Lung (tissue), 12 donors: ENCODE data around the gene ATG4B. TPM values are rescaled to one million over a fixed set of nuclear protein-coding genes. Genes with fewer than 3 reads are reported as not detected.

Source experiments
- ATAC-seq: fragments of 200-7000 bp; cut with Tn5 transposase; one replicate; pipeline ENCODE4 v1.9.1; 2020; ENCODE audit warnings: moderate number of reproducible peaks; ENCODE audit not compliant: insufficient read depth, low FRiP score
- DNase-seq, 3 donors: peaks; one replicate each; pipeline ENCODE4 v3.0.0-alpha.2; 2013 to 2017
- H3K27ac ChIP-seq, 2 donors: one replicate each; pipeline ENCODE4 v1.5.1; 2013; ENCODE audit warnings: mild to moderate bottlenecking in 2 of 2, moderate library complexity in 2 of 2, control low read depth in 1 of 2, inconsistent platforms in 1 of 2, low read depth in 1 of 2, low read length in 1 of 2
- H3K27me3 ChIP-seq, 3 donors: one replicate each; pipeline ENCODE4 v1.5.1; 2013; ENCODE audit warnings: low read length in 2 of 3; ENCODE audit not compliant: control insufficient read depth in 3 of 3, insufficient read depth in 3 of 3
- H3K36me3 ChIP-seq, 4 donors: one replicate each; pipeline ENCODE4 v1.5.1; 2013; ENCODE audit warnings: low read length in 4 of 4, mild to moderate bottlenecking in 1 of 4, moderate library complexity in 1 of 4; ENCODE audit not compliant: control insufficient read depth in 4 of 4, insufficient read depth in 4 of 4
- H3K4me1 ChIP-seq, 5 donors: one replicate each; pipeline ENCODE4 v1.5.1; 2013; ENCODE audit warnings: low read length in 5 of 5, mild to moderate bottlenecking in 2 of 5, moderate library complexity in 1 of 5; ENCODE audit not compliant: control insufficient read depth in 5 of 5, insufficient read depth in 5 of 5
- H3K4me3 ChIP-seq: one replicate; pipeline ENCODE4 v1.5.1; 2013; ENCODE audit warnings: mild to moderate bottlenecking, control low read depth, moderate library complexity
- H3K9ac ChIP-seq, 2 donors: one replicate each; pipeline ENCODE4 v1.5.1; 2013; ENCODE audit warnings: low read length in 2 of 2, control low read depth in 1 of 2; ENCODE audit not compliant: insufficient read depth in 1 of 2
- H3K9me3 ChIP-seq, 4 donors: one replicate each; pipeline ENCODE4 v1.5.1; 2013; ENCODE audit warnings: low read length in 3 of 4, mild to moderate bottlenecking in 1 of 4, moderate library complexity in 1 of 4; ENCODE audit not compliant: control insufficient read depth in 4 of 4, insufficient read depth in 3 of 4
- WGBS, 2 donors: extraction: QIAGEN DNeasy Blood & Tissue Kit; methylation state at CpG; one replicate each; pipeline ENCODE4 v1.1.7; 2013; 5-methylcytosine and 5-hydroxymethylcytosine counted together
- polyA plus RNA-seq, 2 donors: library from polyadenylated mRNA; stranded (reverse); fragments of 200-250 nt; gene quantifications; one replicate each; pipeline ENCODE4 v1.2.1, GENCODE V29; 2013
- total RNA-seq, 2 donors: library from RNA; depleted of rRNA in 1 of 2; stranded (reverse); fragments of >200 nt in 1 of 2; gene quantifications; one replicate each; pipeline ENCODE4 v1.2.1, GENCODE V29; 2014 to 2021
- TF ChIP-seq, protein P1 (sequence below): IDR thresholded peaks from 2 replicates; pipeline ENCODE4 v1.5.1; 2012; ENCODE audit warnings: mild to moderate bottlenecking; ENCODE audit errors: control extremely low read depth, extremely low read depth
- donor health status: control.
- donor health status: control.
- donor health status: Bipolar disorder and iron deficiency.
- donor health status: healthy.
- donor health status: DM: yes; HTN: yes; CAD: no.

The ATG4B gene
- total and polyA plus RNA-seq, 4 donors, result 45.1 to 74.9 (median 62.0) TPM

DNA sequence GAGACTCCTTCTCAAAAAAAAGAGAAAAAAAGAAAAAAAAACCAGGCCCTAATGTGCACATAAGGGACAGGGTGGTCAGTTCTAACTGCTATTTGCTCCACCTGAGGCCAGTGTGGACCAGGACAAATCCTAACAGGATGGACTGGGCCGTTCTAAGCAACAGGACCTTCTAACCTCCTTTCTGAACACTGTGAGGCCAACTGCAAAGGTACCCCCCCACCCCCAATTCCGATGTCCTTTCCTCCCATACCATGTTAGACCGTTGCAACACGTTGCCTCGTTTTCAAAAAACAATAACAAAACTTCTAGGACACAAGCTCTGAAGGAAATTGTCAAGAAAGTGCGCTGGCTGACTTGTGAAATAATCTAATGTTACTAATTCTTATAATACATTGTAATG, 1.7 kb upstream of the ATG4B start:
- TF ChIP-seq, protein P1, sequence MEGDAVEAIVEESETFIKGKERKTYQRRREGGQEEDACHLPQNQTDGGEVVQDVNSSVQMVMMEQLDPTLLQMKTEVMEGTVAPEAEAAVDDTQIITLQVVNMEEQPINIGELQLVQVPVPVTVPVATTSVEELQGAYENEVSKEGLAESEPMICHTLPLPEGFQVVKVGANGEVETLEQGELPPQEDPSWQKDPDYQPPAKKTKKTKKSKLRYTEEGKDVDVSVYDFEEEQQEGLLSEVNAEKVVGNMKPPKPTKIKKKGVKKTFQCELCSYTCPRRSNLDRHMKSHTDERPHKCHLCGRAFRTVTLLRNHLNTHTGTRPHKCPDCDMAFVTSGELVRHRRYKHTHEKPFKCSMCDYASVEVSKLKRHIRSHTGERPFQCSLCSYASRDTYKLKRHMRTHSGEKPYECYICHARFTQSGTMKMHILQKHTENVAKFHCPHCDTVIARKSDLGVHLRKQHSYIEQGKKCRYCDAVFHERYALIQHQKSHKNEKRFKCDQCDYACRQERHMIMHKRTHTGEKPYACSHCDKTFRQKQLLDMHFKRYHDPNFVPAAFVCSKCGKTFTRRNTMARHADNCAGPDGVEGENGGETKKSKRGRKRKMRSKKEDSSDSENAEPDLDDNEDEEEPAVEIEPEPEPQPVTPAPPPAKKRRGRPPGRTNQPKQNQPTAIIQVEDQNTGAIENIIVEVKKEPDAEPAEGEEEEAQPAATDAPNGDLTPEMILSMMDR, result no peak
- ATAC-seq, result no peak
- Histone ChIP-seq H3K36me3 (peaks cover 0 to 28% (median 22%) of the 10 kb centered on the region in 4 donors), H3K27me3 (no peaks in the 10 kb centered on the region), H3K4me3 (no peak overlapping the region), H3K9ac (no peak overlapping the region), H3K4me1 (peaks cover 6 to 26% (median 9%) of the 10 kb centered on the region in 5 donors), H3K9me3 (no peaks in the 10 kb centered on the region), H3K27ac (no peak overlapping the region)
- WGBS, 2 donors, result 27% methylated on average over 6 of the region's 6 CpGs
- DNase-seq, result peak in 1 of 3 donors; percentile 41

DNA sequence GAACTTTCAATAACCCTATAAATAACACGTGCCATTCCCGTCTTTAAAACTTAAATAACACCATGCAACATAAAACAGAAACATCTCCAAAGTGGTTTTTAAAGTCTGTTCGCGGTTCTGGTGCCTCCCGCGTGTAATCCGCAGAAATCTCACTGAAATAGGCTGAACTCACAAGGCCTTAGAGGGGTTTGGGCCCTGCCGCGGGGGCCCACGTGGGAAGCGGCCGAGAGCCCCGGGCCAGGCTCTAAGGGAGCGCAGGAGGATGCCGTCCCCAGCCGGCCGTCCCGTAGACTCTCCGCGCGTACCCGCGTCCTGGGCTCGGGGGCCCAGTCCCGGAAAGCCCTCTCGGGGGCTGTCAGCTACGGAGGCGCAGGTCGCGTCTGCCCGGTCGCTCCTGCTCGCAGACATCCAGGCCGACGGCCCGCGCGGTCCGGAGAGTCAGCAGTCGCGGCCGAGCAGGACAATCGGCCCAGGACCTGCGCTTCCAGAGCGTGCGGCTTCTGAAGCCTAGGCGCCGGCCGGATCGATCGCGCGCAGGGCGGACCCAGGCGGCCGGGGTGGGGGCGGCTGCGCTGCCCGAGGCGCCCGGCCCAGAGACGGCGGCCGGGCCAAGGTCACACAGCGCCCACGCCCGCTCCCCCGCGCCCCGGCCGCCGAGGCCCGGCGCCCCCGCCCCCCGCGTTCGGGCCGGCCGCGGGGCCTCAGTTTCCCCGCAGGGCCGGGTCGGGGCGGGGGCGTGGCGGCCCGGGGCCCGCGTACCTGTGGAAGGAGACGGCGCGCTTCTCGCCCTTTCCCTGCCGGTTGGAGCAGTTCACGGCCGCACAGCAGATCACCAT, 1.1 kb upstream of the ATG4B start:
- H3K9me3 ChIP-seq, result no peaks in the 10 kb centered on the region

DNA sequence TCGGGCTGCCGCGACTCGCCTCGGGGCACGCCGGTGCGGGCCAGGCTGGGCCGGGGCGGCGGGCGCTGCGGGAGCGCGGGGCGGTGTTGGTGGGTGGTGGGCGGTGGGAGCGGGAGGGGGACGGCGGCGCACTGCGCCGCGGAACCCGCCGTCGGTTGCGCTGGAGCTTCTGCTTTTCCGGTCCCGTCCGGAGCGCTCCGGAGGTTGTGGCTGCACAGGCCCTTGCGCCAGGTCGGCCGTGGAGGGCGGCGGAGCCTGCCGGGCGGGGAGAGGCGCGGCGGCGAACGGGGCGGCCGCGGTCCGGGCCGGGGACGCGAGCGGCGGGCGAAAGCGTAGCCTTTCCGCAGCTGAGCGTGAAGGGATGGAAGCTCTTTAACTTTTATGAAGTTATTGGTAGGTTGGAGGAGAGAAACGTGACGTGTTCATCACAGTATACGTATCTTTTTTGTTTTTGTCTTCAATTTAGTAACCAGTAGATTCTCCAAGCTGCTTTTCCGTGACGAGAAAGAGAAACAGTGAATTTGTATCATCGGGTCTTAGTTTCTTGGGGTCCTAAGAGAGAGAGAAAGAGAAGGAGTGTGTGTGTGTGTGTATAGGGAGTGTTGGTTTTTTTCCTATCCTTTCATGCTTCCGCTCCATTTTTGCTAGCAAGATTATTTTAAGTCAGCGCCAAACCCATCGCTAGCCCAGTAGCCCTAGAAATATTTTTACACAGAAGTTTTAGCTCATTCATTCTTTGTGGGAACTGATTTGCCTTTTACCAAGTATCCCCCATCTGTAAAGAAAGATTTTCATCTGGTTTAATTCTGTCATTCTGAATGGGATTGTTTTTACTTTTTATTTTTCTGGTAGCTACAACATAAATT, 535 bp downstream of the ATG4B start:
- no peak for ATAC-seq
- Histone ChIP-seq H3K4me3 (peak overlapping the region; percentile 97), H3K4me1 (peaks cover 6 to 26% (median 15%) of the 10 kb centered on the region in 5 donors), H3K27ac (peak overlapping the region; percentile 99), H3K9ac (peak overlapping the region; percentile 63 to 84), H3K36me3 (peaks cover 0 to 16% (median 9%) of the 10 kb centered on the region in 4 donors), H3K9me3 (no peaks in the 10 kb centered on the region), H3K27me3 (no peaks in the 10 kb centered on the region)
- peak in 1 of 3 donors; percentile 21 for DNase-seq
- WGBS, 2 donors, result 1% methylated on average over 64 to 67 of the region's 67 CpGs
- TF ChIP-seq, protein P1, result no peak

More for the DNA sequence above, 1.1 kb upstream of the ATG4B start:
- no peak overlapping the region for H3K9ac ChIP-seq
- TF ChIP-seq, protein P1, result no peak
- H3K4me1 ChIP-seq, result peaks cover 6 to 26% (median 12%) of the 10 kb centered on the region in 5 donors
- ATAC-seq (peak; percentile 9), DNase-seq (peak; percentile 38 to 42 (median 38))
- 0 to 2% methylated on average over 31 to 97 of the region's 97 CpGs for WGBS, 2 donors
- peaks cover 0 to 26% (median 20%) of the 10 kb centered on the region in 4 donors for H3K36me3 ChIP-seq
- H3K27ac ChIP-seq, result peak overlapping the region; percentile 83 to 99
- H3K27me3 ChIP-seq, result no peaks in the 10 kb centered on the region
- peak overlapping the region; percentile 73 for H3K4me3 ChIP-seq
